Body of pancreas (tissue), 4 donors: ENCODE data around the gene POLR3C.

ENCODE experiments used
- CTCF ChIP-seq, 7 experiments: fragments of 450-650 bp in 4 of 7; fragments of 200-600 bp in 3 of 7; sonication (generic) in 3 of 7; IDR thresholded peaks; one replicate each; pipeline ENCODE4 v1.5.1; 2016 to 2019; ENCODE audit warnings: antibody characterized with exemption in 7 of 7
- POLR2A ChIP-seq, 3 donors: fragments of 450-650 bp; IDR thresholded peaks; one replicate each; pipeline ENCODE4 v1.6.1; 2016; ENCODE audit warnings: antibody characterized with exemption in 3 of 3, mild to moderate bottlenecking in 2 of 3

GRCh38 chr1:145845144-145845513 is 21.1 kb downstream of the POLR3C start:
- no peak for TF ChIP-seq CTCF (IDR thresholded peaks at IDR 0.05)
- TF ChIP-seq POLR2A (IDR thresholded peaks at IDR 0.05), result no peak
